Measurements from ENCODE around the gene SLC6A5.

DNA sequence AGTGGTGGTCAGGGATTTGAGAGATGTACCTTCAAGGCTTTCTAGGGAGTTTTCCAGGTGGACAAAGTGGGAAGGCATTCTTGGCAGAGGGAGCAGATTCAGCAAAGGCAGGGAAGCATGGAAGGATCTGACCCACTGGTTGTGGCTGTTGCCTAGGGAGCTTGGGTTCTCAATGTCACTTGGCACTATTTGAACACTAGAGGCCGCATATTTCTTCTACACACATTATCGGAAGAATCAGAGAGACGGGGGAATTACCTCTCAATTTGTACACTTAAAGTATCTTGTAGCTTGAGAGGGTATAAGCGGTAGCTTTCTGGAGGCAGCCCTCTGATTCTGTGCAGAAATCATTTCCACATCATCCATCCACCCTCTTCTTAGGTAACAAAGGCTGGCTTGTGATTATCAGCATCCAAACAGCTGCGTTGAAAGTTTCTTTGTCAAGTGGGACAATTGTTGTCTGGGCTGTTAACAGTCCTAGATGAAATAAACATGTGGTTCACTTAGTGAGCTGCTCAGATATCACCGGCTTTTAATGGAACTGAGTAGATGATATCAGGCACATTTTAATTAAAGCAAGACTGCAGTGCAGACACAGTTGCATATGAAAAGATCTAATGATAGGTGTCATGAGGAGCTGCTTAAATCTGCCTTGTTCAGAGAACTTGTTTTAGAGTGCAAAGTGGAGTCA is 72.6 kb downstream of the SLC6A5 start:
- no peak for TF ChIP-seq ZNF521 (tag by site-specific recombination; IDR thresholded peaks at IDR 0.05)
- no peak for TF ChIP-seq ZNF777 (tag by site-specific recombination; IDR thresholded peaks at IDR 0.05; ENCODE audit: borderline replicate concordance)
- TF ChIP-seq, protein P1, sequence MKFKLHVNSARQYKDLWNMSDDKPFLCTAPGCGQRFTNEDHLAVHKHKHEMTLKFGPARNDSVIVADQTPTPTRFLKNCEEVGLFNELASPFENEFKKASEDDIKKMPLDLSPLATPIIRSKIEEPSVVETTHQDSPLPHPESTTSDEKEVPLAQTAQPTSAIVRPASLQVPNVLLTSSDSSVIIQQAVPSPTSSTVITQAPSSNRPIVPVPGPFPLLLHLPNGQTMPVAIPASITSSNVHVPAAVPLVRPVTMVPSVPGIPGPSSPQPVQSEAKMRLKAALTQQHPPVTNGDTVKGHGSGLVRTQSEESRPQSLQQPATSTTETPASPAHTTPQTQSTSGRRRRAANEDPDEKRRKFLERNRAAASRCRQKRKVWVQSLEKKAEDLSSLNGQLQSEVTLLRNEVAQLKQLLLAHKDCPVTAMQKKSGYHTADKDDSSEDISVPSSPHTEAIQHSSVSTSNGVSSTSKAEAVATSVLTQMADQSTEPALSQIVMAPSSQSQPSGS (tag by site-specific recombination; IDR thresholded peaks at IDR 0.05; ENCODE audit: low read depth) = no peak
- TF ChIP-seq TCF7L2 (IDR thresholded peaks at IDR 0.05; ENCODE audit: borderline replicate concordance, low read depth, low read length) = no peak
- TF ChIP-seq ZNF175 (tag by site-specific recombination; IDR thresholded peaks at IDR 0.05) = no peak
- no peak for TF ChIP-seq ZNF133 (tag by site-specific recombination; IDR thresholded peaks at IDR 0.05)
- no peak for TF ChIP-seq ZNF302 (tag by site-specific recombination; IDR thresholded peaks at IDR 0.05; ENCODE audit: low read depth)
- TF ChIP-seq ZNF561 (tag by site-specific recombination; IDR thresholded peaks at IDR 0.05; ENCODE audit: borderline replicate concordance) = no peak
- no peak for TF ChIP-seq ZNF416 (tag by site-specific recombination; IDR thresholded peaks at IDR 0.05)
- TF ChIP-seq, protein P2, sequence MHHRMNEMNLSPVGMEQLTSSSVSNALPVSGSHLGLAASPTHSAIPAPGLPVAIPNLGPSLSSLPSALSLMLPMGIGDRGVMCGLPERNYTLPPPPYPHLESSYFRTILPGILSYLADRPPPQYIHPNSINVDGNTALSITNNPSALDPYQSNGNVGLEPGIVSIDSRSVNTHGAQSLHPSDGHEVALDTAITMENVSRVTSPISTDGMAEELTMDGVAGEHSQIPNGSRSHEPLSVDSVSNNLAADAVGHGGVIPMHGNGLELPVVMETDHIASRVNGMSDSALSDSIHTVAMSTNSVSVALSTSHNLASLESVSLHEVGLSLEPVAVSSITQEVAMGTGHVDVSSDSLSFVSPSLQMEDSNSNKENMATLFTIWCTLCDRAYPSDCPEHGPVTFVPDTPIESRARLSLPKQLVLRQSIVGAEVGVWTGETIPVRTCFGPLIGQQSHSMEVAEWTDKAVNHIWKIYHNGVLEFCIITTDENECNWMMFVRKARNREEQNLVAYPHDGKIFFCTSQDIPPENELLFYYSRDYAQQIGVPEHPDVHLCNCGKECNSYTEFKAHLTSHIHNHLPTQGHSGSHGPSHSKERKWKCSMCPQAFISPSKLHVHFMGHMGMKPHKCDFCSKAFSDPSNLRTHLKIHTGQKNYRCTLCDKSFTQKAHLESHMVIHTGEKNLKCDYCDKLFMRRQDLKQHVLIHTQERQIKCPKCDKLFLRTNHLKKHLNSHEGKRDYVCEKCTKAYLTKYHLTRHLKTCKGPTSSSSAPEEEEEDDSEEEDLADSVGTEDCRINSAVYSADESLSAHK (tag by site-specific recombination; IDR thresholded peaks at IDR 0.05) = no peak
- TF ChIP-seq, protein P3, sequence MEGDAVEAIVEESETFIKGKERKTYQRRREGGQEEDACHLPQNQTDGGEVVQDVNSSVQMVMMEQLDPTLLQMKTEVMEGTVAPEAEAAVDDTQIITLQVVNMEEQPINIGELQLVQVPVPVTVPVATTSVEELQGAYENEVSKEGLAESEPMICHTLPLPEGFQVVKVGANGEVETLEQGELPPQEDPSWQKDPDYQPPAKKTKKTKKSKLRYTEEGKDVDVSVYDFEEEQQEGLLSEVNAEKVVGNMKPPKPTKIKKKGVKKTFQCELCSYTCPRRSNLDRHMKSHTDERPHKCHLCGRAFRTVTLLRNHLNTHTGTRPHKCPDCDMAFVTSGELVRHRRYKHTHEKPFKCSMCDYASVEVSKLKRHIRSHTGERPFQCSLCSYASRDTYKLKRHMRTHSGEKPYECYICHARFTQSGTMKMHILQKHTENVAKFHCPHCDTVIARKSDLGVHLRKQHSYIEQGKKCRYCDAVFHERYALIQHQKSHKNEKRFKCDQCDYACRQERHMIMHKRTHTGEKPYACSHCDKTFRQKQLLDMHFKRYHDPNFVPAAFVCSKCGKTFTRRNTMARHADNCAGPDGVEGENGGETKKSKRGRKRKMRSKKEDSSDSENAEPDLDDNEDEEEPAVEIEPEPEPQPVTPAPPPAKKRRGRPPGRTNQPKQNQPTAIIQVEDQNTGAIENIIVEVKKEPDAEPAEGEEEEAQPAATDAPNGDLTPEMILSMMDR (tag by site-specific recombination; IDR thresholded peaks at IDR 0.05) = no peak
